Upper lobe of left lung (tissue), 4 donors: Measurements from ENCODE around the gene PABPN1L.

ENCODE experiments used
- POLR2A ChIP-seq, 4 donors: fragments of 450-650 bp; IDR thresholded peaks; one replicate each; pipeline ENCODE4 v1.5.1; 2016 to 2017; ENCODE audit warnings: antibody characterized with exemption in 4 of 4, mild to moderate bottlenecking in 2 of 4
- TF ChIP-seq, protein P1 (sequence below), 6 experiments: fragments of 450-650 bp in 4 of 6; fragments of 200-600 bp in 2 of 6; sonication (generic) in 2 of 6; IDR thresholded peaks; one replicate each; pipeline ENCODE4 v1.5.1; 2016 to 2019; ENCODE audit warnings: antibody characterized with exemption in 6 of 6

- no peak for TF ChIP-seq POLR2A (IDR thresholded peaks at IDR 0.05)
- TF ChIP-seq, protein P1, sequence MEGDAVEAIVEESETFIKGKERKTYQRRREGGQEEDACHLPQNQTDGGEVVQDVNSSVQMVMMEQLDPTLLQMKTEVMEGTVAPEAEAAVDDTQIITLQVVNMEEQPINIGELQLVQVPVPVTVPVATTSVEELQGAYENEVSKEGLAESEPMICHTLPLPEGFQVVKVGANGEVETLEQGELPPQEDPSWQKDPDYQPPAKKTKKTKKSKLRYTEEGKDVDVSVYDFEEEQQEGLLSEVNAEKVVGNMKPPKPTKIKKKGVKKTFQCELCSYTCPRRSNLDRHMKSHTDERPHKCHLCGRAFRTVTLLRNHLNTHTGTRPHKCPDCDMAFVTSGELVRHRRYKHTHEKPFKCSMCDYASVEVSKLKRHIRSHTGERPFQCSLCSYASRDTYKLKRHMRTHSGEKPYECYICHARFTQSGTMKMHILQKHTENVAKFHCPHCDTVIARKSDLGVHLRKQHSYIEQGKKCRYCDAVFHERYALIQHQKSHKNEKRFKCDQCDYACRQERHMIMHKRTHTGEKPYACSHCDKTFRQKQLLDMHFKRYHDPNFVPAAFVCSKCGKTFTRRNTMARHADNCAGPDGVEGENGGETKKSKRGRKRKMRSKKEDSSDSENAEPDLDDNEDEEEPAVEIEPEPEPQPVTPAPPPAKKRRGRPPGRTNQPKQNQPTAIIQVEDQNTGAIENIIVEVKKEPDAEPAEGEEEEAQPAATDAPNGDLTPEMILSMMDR (IDR thresholded peaks at IDR 0.05), result no peak
Observed at GRCh38 chr16:88827727-88828126, 38.7 kb downstream of the PABPN1L start.
